Measurements from ENCODE around the gene CECR2. TPM values are rescaled to one million over a fixed set of nuclear protein-coding genes. Genes with fewer than 3 reads are reported as not detected.
A peak's percentile ranks its signal among the peaks of the same experiment; 100 is the strongest.

Gene CECR2
- total RNA-seq, 1 experiment from 2014 or later: 111 TPM

- ATAC-seq (peak; percentile 79), DNase-seq (ENCODE audit: low spot score) (no peak)
- H3K9me3 Mint-ChIP-seq: no peaks in the 10 kb centered on the region
- POLR2A ChIA-PET: interaction anchor here (0.6 to 1.0 kb wide), 3 partner anchors 133 to 297 kb away, joined by 3 to 5 read pairs (median 3); partner anchors contain the start of gene CECR2
- 0 out of 2 replicates have a peak overlapping the region, but pooled peaks have one; percentile 74 for H3K27ac Mint-ChIP-seq
- H3K4me1 Mint-ChIP-seq: peaks cover 2% of the 10 kb centered on the region; the same call in 1 of the 2 replicates
- peaks cover 64% of the 10 kb centered on the region for H3K36me3 Mint-ChIP-seq
- no peak overlapping the region for H3K4me3 Mint-ChIP-seq
- no peak for TF ChIP-seq FOXK1 (CRISPR knock-in tag; IDR thresholded peaks at IDR 0.05)
- TF ChIP-seq CTCF (IDR thresholded peaks at IDR 0.05): peak; percentile 42; the same call in 1 of the 2 replicates
- CTCF ChIA-PET: interaction anchor here (0.5 to 2.1 kb wide), 74 partner anchors 8 to 1612 kb away, joined by 3 to 52 read pairs (median 4); partner anchors contain the start of genes CECR2 and TMEM121B
- no peaks in the 10 kb centered on the region for H3K27me3 Mint-ChIP-seq (ENCODE audit: low read depth)
These were observed 132.5 kb downstream of the CECR2 start for GRCh38 chr22:17501679-17502285.

- no peak overlapping the region for H3K27ac Mint-ChIP-seq
- ATAC-seq: no peak
- H3K9me3 Mint-ChIP-seq: no peaks in the 10 kb centered on the region
- no peaks in the 10 kb centered on the region for H3K4me1 Mint-ChIP-seq
- ChIA-PET CTCF (no interaction called here), POLR2A (no interaction called here)
- H3K27me3 Mint-ChIP-seq (ENCODE audit: low read depth): no peaks in the 10 kb centered on the region
- H3K4me3 Mint-ChIP-seq: no peak overlapping the region
- H3K36me3 Mint-ChIP-seq: peaks cover 79% of the 10 kb centered on the region
- TF ChIP-seq MYBL2 (CRISPR knock-in tag; IDR thresholded peaks at IDR 0.05) (no peak), NFATC4 (CRISPR knock-in tag; IDR thresholded peaks at IDR 0.05) (no peak), NR3C1 (CRISPR knock-in tag; conservative IDR thresholded peaks at IDR 0.05; ENCODE audit: low read depth) (no peak), TEAD1 (CRISPR knock-in tag; IDR thresholded peaks at IDR 0.05) (no peak), JUN (CRISPR knock-in tag; IDR thresholded peaks at IDR 0.05) (no peak), SOX15 (CRISPR knock-in tag; IDR thresholded peaks at IDR 0.05) (no peak)
- DNase-seq (ENCODE audit: low spot score): no peak
These were observed 138.8 kb downstream of the CECR2 start for GRCh38 chr22:17508110-17508509.

DNA sequence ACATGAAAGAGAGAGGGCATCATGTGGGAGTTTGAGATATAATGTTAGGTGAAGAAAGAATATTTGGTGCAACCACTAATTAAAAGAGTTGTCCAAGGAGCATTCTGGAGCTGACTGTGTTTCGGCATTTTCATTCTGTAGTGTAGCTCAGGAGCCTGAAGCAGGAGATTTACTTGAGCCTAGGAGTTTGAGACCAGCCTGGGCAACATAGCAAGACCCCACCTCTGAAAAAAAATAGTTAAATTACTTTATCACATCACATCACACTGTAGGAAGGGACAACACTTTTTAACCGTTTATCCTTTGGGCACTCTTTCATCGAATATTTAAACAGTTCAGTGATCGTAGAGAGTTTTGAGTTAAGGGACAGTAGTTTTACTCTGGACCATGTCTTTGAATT lies 143.7 kb downstream of the CECR2 start:
- ATAC-seq: no peak
- H3K27ac Mint-ChIP-seq: no peak overlapping the region
- H3K4me1 Mint-ChIP-seq: no peaks in the 10 kb centered on the region
- DNase-seq (ENCODE audit: low spot score): no peak
- ChIA-PET POLR2A (no interaction called here), CTCF (interaction anchor here (2.4 kb wide), 1 partner anchor 341 kb away, joined by 8 read pairs; no protein-coding TSS in a partner anchor)
- H3K36me3 Mint-ChIP-seq: peaks cover 73% of the 10 kb centered on the region
- H3K9me3 Mint-ChIP-seq: no peaks in the 10 kb centered on the region
- TF ChIP-seq ZNF121 (CRISPR knock-in tag; IDR thresholded peaks at IDR 0.05) (peak; percentile 58; the same call in 1 of the 2 replicates), EMX1 (CRISPR knock-in tag; IDR thresholded peaks at IDR 0.05) (no peak)
- H3K4me3 Mint-ChIP-seq: no peak overlapping the region
- H3K27me3 Mint-ChIP-seq (ENCODE audit: low read depth): no peaks in the 10 kb centered on the region

- peaks cover 74% of the 10 kb centered on the region for H3K36me3 Mint-ChIP-seq
- no peak for DNase-seq (ENCODE audit: low spot score)
- H3K4me1 Mint-ChIP-seq: no peaks in the 10 kb centered on the region
- peak overlapping the region; percentile 9; the same call in 1 of the 2 replicates for H3K27ac Mint-ChIP-seq
- ATAC-seq: no peak
- no peaks in the 10 kb centered on the region for H3K9me3 Mint-ChIP-seq
- no peaks in the 10 kb centered on the region for H3K27me3 Mint-ChIP-seq (ENCODE audit: low read depth)
- ChIA-PET POLR2A (interaction anchor here (0.6 kb wide), 1 partner anchor 167 kb away, joined by 11 read pairs; no protein-coding TSS in a partner anchor), CTCF (interaction anchor here (2.4 kb wide), 1 partner anchor 342 kb away, joined by 8 read pairs; no protein-coding TSS in a partner anchor)
- H3K4me3 Mint-ChIP-seq: no peak overlapping the region
- TF ChIP-seq, protein P1, sequence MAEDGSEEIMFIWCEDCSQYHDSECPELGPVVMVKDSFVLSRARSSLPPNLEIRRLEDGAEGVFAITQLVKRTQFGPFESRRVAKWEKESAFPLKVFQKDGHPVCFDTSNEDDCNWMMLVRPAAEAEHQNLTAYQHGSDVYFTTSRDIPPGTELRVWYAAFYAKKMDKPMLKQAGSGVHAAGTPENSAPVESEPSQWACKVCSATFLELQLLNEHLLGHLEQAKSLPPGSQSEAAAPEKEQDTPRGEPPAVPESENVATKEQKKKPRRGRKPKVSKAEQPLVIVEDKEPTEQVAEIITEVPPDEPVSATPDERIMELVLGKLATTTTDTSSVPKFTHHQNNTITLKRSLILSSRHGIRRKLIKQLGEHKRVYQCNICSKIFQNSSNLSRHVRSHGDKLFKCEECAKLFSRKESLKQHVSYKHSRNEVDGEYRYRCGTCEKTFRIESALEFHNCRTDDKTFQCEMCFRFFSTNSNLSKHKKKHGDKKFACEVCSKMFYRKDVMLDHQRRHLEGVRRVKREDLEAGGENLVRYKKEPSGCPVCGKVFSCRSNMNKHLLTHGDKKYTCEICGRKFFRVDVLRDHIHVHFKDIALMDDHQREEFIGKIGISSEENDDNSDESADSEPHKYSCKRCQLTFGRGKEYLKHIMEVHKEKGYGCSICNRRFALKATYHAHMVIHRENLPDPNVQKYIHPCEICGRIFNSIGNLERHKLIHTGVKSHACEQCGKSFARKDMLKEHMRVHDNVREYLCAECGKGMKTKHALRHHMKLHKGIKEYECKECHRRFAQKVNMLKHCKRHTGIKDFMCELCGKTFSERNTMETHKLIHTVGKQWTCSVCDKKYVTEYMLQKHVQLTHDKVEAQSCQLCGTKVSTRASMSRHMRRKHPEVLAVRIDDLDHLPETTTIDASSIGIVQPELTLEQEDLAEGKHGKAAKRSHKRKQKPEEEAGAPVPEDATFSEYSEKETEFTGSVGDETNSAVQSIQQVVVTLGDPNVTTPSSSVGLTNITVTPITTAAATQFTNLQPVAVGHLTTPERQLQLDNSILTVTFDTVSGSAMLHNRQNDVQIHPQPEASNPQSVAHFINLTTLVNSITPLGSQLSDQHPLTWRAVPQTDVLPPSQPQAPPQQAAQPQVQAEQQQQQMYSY (CRISPR knock-in tag; IDR thresholded peaks at IDR 0.05): no peak
- TF ChIP-seq AR (CRISPR knock-in tag; IDR thresholded peaks at IDR 0.05) (no peak), CTCF (IDR thresholded peaks at IDR 0.05) (no peak), USF2 (CRISPR knock-in tag; IDR thresholded peaks at IDR 0.05) (no peak)
- TF ChIP-seq, protein P2, sequence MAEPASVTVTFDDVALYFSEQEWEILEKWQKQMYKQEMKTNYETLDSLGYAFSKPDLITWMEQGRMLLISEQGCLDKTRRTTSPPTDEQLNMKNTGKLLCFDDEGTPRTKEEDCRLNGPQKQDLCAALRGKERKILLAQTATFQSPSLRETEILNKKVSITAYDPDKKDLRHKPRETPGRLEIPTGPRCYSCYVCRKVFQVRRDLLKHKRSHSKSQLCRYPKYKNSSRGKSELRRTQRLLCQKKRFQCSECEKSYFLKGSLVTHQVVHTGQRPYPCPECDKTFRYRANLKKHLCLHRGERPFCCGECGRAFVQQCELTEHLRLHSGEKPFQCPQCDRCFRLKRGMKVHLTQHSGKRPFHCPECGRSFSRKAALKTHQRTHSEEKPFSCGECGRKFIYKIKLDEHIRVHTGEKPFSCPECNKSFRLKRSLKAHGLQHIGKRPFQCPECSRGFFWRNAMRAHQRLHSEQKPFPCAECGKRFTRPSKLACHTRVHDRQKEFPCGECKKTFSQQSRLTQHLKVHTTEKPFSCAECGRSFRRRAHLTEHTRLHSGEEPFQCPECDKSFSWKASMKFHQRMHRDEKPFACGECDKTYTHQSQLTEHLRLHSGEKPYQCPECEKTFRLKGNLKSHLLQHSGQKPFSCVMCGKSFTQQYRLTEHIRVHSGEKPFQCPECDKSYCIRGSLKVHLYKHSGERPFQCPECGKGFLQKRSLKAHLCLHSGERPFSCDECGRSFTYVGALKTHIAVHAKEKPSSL (CRISPR knock-in tag; conservative IDR thresholded peaks at IDR 0.05): no peak
These were observed 144.4 kb downstream of the CECR2 start for GRCh38 chr22:17513612-17514011.

Measured in WTC11 (cell line).